Fibroblast of skin of right quadriceps (primary cell): ENCODE measurements around the gene CAMTA2.

ENCODE experiments used
- DNase-seq: peaks from one replicate; pipeline ENCODE4 v3.0.0-alpha.2; 2013

The CAMTA2 gene

DNA sequence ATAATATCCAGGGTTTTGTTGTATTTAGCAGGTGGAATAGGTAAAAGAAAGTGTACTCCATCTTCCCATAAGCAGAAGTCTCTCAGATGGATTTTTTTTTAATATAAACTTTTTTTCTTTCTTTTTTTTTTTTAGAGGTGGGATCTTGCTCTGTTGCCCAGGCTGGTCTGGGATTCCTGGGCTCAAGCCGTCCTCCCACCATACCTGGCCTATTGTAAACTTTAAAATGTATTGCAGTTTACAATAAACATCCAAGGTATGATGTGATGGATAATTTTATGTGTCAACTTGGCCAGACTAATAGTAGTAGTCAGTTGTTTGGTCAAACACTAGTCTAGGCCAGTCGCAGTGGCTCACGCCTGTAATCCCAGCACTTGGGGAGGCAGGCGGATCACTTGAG lies 66.2 kb downstream of the CAMTA2 start:
- no peak for DNase-seq

DNA sequence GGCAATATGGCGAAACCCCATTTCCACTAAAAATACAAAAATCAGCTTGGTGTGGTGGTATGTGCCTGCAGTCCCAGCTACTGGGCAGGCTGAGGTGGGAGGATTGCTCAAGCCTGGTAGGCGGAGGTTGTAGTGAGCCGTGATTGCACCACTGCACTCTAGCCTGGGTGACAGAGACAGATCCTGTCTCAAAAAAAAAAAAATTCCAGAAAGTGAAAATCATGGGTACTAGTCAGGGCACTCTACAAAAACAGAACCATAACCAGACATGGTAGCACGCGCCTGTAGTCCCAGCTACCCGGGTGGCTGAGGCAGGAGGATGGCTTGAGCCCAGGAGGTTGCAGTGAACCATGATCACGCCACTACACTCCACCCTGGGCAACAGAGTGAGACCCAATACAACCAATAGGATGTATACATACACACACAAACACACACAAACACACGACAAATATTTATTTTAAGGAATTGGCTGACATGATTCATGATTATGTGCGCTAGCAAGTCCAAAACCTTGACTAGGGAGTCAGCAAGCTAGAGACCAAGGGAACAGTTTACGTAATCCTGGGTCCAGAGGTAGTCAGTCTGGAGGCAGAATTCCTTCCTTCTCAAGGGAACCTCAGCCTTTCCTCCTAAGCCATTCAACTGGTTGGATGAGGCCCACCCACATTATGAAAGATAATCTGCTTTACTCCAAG lies 67.0 kb downstream of the CAMTA2 start:
- no peak for DNase-seq

DNA sequence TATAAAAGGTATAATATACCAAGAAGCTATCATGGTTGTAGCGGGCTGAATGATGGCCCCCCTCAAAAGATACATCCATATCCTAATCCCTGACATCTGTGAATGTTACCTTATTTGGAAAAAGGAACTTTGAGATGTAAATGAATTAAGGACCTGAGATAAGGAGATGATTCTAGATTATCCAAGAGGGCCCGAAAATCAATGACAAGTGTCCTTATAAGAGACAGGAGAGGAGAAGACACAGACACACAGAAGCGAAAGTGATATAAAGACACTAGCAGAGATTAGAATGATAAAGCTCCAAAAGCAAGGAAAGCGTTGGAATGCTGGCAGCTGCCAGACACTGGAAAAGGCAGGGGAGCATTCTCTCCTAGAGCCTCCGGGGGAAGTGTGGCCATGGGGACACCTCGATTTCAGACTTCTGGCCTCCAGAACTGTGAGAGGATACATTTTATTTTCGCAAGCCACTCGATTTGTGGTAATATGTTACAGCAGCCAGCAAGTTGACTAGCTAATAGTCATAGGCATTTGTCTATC lies 67.9 kb downstream of the CAMTA2 start:
- DNase-seq = no peak
